Progenitor cell of endocrine pancreas (in vitro differentiated cells): ENCODE measurements around the gene ARHGAP12. TPM values are rescaled to one million over a fixed set of nuclear protein-coding genes. Genes with fewer than 3 reads are reported as not detected.

Experiments used
- DNase-seq: peaks from one replicate; pipeline ENCODE4 v3.0.0; 2021; ENCODE audit warnings: low spot score; ENCODE audit not compliant: unreplicated experiment
- H3K27ac Mint-ChIP-seq: 2 replicates; pipeline ENCODE4 v1.8.0; 2021; ENCODE audit warnings: mild to moderate bottlenecking, moderate library complexity, mixed read lengths
- H3K27me3 Mint-ChIP-seq: 2 replicates; pipeline ENCODE4 v1.8.0; 2021; ENCODE audit warnings: mixed read lengths
- H3K36me3 Mint-ChIP-seq: 2 replicates; pipeline ENCODE4 v1.8.0; 2022; ENCODE audit warnings: mixed read lengths; ENCODE audit not compliant: insufficient read depth
- H3K4me1 Mint-ChIP-seq: 2 replicates; pipeline ENCODE4 v1.8.0; 2021; ENCODE audit warnings: low read depth, mixed read lengths
- H3K4me3 Mint-ChIP-seq: 2 replicates; pipeline ENCODE4 v1.8.0; 2021; ENCODE audit warnings: low read depth, mild to moderate bottlenecking, moderate library complexity, mixed read lengths
- H3K9me3 Mint-ChIP-seq: 2 replicates; pipeline ENCODE4 v1.8.0; 2021; ENCODE audit warnings: low read depth, mixed read lengths
- CTCF ChIP-seq: fragments of 200-600 bp; sonication (generic); IDR thresholded peaks from one replicate; pipeline ENCODE4 v1.5.0; 2021; ENCODE audit warnings: antibody characterized with exemption, mild to moderate bottlenecking; ENCODE audit not compliant: unreplicated experiment
- total RNA-seq: library from RNA; stranded (reverse); gene quantifications from 2 replicates; pipeline ENCODE4 v1.2.1, GENCODE V29; 2021

ARHGAP12 gene
- total RNA-seq, 1 donor from 2014 or later: 41.8 TPM

DNA sequence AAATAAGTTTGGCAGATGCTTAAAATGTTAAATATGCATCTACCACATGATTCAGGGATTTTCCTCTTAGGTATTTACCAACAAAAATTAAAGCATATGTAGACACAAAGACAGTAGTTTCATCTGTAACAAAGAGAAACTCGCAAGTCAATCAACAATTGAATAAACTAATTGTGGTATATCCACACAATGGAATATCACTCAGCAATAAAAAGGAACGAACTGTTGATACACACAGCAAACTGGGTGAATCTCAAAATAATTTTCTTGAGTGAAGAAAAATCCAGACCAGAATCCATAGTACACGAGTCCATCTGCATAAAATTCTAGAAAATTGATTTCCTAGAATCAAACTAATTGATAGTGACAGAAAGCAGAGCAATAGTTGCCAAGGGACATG lies 5.2 kb downstream of the ARHGAP12 start:
- TF ChIP-seq CTCF: no peak
- DNase-seq: no peak
- Mint-ChIP-seq H3K9me3 (no peaks in the 10 kb centered on the region), H3K4me1 (peaks cover 23% of the 10 kb centered on the region), H3K27ac (no peak overlapping the region), H3K4me3 (no peak overlapping the region), H3K27me3 (no peaks in the 10 kb centered on the region), H3K36me3 (no peaks in the 10 kb centered on the region)

DNA sequence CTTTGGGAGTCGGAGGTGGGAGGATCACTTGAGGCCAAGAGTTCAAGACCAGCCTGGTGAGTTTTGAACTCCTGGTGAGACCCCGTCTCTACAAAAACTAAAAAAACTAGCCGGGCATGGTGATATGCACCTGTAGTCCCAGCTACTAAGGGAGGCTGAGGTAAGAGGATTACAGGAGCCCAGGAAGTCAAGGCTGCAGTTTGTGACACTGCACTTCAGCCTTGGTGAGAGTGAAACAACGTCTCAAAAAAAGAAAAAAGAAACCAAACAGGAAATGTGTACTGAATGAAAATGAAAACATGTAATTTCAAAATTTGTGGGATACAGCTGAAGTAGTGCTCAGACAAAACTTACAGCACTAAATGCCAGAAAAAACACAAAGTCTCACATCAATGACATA lies 7.6 kb downstream of the ARHGAP12 start:
- peak overlapping the region; percentile 74 for H3K27ac Mint-ChIP-seq
- peaks cover 3% of the 10 kb centered on the region for H3K9me3 Mint-ChIP-seq
- H3K4me1 Mint-ChIP-seq: peaks cover 11% of the 10 kb centered on the region
- no peaks in the 10 kb centered on the region for H3K36me3 Mint-ChIP-seq
- no peak for DNase-seq
- H3K4me3 Mint-ChIP-seq: no peak overlapping the region
- TF ChIP-seq CTCF: no peak
- no peaks in the 10 kb centered on the region for H3K27me3 Mint-ChIP-seq

DNA sequence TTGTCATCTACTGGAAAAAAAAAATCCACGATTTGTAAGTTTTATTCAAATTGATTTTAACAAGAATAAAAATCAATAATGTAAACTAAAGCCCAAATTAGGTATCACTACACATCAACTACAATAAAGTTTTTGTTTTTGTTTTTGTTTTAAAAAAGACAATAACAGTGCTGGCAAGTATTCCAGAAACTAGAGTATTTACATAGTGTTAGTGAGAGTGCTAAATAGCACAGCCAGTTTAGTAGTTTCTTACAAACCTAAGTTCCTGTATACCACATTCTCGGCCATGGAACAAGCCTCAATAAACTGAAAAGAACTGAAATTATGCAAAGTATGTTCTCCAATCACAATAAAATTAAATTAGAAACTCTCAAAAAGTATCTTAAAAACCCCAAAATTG lies 8.1 kb downstream of the ARHGAP12 start:
- peaks cover 9% of the 10 kb centered on the region for H3K4me1 Mint-ChIP-seq
- H3K9me3 Mint-ChIP-seq: peaks cover 3% of the 10 kb centered on the region
- no peaks in the 10 kb centered on the region for H3K27me3 Mint-ChIP-seq
- DNase-seq: no peak
- TF ChIP-seq CTCF: no peak
- no peaks in the 10 kb centered on the region for H3K36me3 Mint-ChIP-seq
- H3K4me3 Mint-ChIP-seq: no peak overlapping the region
- no peak overlapping the region for H3K27ac Mint-ChIP-seq

DNA sequence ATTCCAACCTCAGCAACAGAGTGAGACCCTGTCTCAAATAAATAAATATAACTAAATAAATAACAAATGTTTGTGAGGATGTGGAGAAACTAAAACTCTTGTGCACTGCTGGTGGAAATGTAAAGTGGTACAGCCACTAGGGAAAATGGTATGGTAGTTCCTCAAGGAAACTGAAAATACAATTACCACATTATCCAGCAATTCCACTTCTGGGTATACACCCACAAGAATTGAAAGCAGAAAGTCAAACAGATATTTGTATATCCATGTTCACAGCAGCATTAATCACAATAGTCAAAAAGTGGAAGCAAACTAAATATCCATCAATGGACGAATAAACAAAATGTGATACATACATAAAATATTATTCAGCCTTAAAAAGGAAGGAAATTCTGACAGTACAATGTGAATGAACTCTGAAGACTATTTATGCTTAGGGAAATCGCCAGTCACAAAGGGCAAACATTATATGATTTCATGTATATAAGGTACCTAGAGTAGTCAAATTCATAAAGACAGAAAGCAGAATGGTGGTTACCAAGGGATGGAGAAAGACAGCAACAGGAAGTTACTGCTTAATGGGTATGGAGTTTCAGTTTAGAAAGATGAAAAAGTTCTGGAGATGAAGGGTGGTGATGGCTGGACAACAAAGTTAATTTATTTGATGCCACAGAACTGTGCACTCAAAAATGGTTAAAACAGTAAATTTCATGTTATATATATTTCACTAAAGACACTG lies 9.8 kb downstream of the ARHGAP12 start:
- no peaks in the 10 kb centered on the region for H3K27me3 Mint-ChIP-seq
- peaks cover 8% of the 10 kb centered on the region for H3K4me1 Mint-ChIP-seq
- H3K27ac Mint-ChIP-seq: no peak overlapping the region
- no peaks in the 10 kb centered on the region for H3K36me3 Mint-ChIP-seq
- H3K9me3 Mint-ChIP-seq: peaks cover 3% of the 10 kb centered on the region
- no peak for DNase-seq
- no peak overlapping the region for H3K4me3 Mint-ChIP-seq
- no peak for TF ChIP-seq CTCF

DNA sequence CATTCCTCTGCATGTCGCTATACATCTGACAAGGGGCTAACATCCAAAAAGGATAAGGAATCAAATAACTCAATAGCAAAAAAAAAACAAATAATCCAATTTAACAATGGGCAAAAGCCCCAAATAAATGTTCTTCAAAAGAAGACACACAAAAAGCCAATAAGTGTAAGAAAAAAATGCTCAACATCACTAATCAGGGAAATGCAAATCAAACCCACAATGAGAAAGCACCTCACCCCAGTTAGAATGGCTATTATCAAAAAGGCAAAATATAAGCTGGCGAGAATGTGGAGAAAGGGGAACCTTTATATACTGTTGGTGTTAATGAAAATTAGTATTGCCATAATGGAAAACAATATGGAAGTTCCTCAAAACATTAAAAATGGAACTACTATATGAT lies 14.3 kb downstream of the ARHGAP12 start:
- no peak for TF ChIP-seq CTCF
- H3K9me3 Mint-ChIP-seq: peaks cover 3% of the 10 kb centered on the region
- DNase-seq: no peak
- no peak overlapping the region for H3K4me3 Mint-ChIP-seq
- H3K27me3 Mint-ChIP-seq: no peaks in the 10 kb centered on the region
- H3K36me3 Mint-ChIP-seq: peaks cover 1% of the 10 kb centered on the region
- H3K27ac Mint-ChIP-seq: no peak overlapping the region
- H3K4me1 Mint-ChIP-seq: peaks cover 17% of the 10 kb centered on the region
